ENCODE measurements around the gene MYOG. TPM values are rescaled to one million over a fixed set of nuclear protein-coding genes. Genes with fewer than 3 reads are reported as not detected.

MYOG gene
- total and polyA plus RNA-seq, 2 of the 4 experiments (the other 2 are of a cell fraction) = not detected

DNA sequence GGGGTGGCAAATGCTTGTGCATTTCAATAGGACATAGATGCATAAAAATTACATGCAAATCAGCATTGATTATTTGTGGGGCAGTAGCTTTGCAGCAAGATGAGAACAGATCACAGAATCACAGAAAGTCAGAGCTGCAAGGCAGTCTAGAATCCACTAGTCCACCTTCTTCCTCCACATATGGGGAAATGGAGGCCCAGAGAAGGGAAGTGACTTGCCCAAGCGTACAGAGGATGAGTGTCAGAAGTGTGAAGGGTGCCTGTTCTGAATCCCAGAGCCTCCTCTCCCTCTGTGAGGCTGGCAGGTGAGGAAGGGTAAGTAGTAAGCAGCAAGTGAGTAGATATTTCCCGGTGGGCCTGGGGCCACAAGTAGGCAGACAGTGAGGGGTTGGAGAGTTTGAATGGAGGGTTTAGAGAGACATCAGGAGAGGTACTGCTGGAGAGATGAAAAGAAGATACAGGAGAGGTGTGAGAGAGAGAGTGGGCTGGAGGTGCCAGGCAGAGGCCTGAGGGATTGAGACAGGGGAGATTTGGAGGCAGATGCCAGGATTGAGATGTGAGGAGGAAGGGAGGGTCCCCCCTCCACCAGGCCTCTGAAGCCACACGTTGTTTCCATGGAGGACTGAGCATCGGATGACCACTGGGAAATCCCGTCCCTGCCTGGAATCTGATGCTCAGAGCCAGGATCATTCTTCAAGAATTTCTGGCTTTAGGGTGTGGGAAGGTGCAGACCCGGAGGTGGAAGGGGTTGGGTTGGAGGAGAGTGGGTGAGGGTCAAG, 4.8 kb upstream of the MYOG start:
- Histone ChIP-seq H2AK5ac (ENCODE audit: low read depth, low read length) (no peak overlapping the region), H2BK20ac (ENCODE audit: low read depth, low read length) (no peak overlapping the region), H2AK9ac (replicated peaks; ENCODE audit: low read depth, low read length, poor library complexity) (no peak overlapping the region), H3K4me1 (ENCODE audit: control insufficient read depth, insufficient read depth, low read length) (no peaks in the 10 kb centered on the region), H3K4me3 (ENCODE audit: insufficient read depth, low read depth, low read length) (no peak overlapping the region), H3K9me1 (ENCODE audit: insufficient read depth, low read length) (no peaks in the 10 kb centered on the region), H4K20me1 (ENCODE audit: insufficient read depth, low read length) (no peaks in the 10 kb centered on the region), H3K27ac (ENCODE audit: insufficient read depth, low read length) (no peak overlapping the region), H3K36me3 (ENCODE audit: control insufficient read depth, insufficient read depth, low read length) (no peaks in the 10 kb centered on the region), H3K18ac (ENCODE audit: low read depth, low read length) (no peak overlapping the region), H3K27me3 (ENCODE audit: control insufficient read depth, insufficient read depth, low read length) (peaks cover 64% of the 10 kb centered on the region), H4K5ac (ENCODE audit: low read depth, low read length) (no peak overlapping the region), H2BK120ac (ENCODE audit: low read depth, low read length) (no peak overlapping the region), H2BK5ac (ENCODE audit: low read depth, low read length, poor library complexity, severe bottlenecking) (no peak overlapping the region), H3K4me2 (ENCODE audit: low read depth, low read length) (no peak overlapping the region), H4K8ac (ENCODE audit: low read depth in 2 of 2, low read length in 2 of 2) (no peak overlapping the region), H3K23ac (ENCODE audit: low read depth, low read length) (no peak overlapping the region), H3K14ac (replicated peaks; ENCODE audit: low read depth, low read length) (no peak overlapping the region), H3K9ac (ENCODE audit: low read depth, low read length) (no peak overlapping the region), H3K9me3 (ENCODE audit: control insufficient read depth, insufficient read depth, low read length) (peaks cover 7% of the 10 kb centered on the region), H3K4ac (ENCODE audit: low read depth, low read length) (no peak overlapping the region), H2BK15ac (ENCODE audit: low read depth, low read length) (no peak overlapping the region), H3K56ac (ENCODE audit: extremely low read depth, insufficient read depth, low read length) (no peak overlapping the region), H2AFZ (replicated peaks; ENCODE audit: low read length, poor library complexity) (no peak overlapping the region), H4K91ac (ENCODE audit: insufficient read depth, low read depth, low read length) (no peak overlapping the region), H3K79me1 (ENCODE audit: low read depth in 1 of 2, low read length in 2 of 2) (no peaks in the 10 kb centered on the region)
- in situ Hi-C loops (cut with MboI; ENCODE audit: low sequenced_read_pairs) (no loop called here), dilution Hi-C loops (cut with HindIII; ENCODE audit: low sequenced_read_pairs, unreplicated experiment) (no loop called here), intact Hi-C loops (cut with micrococcal nuclease) (no loop called here)
- POLR2A ChIA-PET (ENCODE audit: unreplicated experiment) = no interaction called here
- no TSS peak for BruUV-seq (replicated peaks)
- TF ChIP-seq CEBPB (IDR thresholded peaks at IDR 0.05; ENCODE audit: low read depth, low read length) (no peak), FOS (IDR thresholded peaks at IDR 0.05; ENCODE audit: low read depth, low read length) (no peak), POLR2A (IDR thresholded peaks at IDR 0.05; ENCODE audit: low read depth, low read length) (no peak), SMC3 (IDR thresholded peaks at IDR 0.05; ENCODE audit: low read depth, low read length) (no peak), RAD21 (IDR thresholded peaks at IDR 0.05; ENCODE audit: low read length) (no peak), MXI1 (IDR thresholded peaks at IDR 0.05; ENCODE audit: borderline replicate concordance, low read depth, low read length) (no peak), RCOR1 (IDR thresholded peaks at IDR 0.05; ENCODE audit: insufficient replicate concordance, low read length) (no peak), BHLHE40 (IDR thresholded peaks at IDR 0.05; ENCODE audit: low read depth, low read length) (no peak), MAFK (IDR thresholded peaks at IDR 0.05; ENCODE audit: low read depth, low read length) (no peak), MAZ (IDR thresholded peaks at IDR 0.05; ENCODE audit: borderline replicate concordance, low read depth, low read length) (no peak), NFE2L2 (IDR thresholded peaks at IDR 0.05; ENCODE audit: low read depth, low read length) (no peak)
- TF ChIP-seq, protein P1, sequence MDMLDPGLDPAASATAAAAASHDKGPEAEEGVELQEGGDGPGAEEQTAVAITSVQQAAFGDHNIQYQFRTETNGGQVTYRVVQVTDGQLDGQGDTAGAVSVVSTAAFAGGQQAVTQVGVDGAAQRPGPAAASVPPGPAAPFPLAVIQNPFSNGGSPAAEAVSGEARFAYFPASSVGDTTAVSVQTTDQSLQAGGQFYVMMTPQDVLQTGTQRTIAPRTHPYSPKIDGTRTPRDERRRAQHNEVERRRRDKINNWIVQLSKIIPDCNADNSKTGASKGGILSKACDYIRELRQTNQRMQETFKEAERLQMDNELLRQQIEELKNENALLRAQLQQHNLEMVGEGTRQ (IDR thresholded peaks at IDR 0.05; ENCODE audit: low read depth, low read length) = no peak
- TF ChIP-seq, protein P2, sequence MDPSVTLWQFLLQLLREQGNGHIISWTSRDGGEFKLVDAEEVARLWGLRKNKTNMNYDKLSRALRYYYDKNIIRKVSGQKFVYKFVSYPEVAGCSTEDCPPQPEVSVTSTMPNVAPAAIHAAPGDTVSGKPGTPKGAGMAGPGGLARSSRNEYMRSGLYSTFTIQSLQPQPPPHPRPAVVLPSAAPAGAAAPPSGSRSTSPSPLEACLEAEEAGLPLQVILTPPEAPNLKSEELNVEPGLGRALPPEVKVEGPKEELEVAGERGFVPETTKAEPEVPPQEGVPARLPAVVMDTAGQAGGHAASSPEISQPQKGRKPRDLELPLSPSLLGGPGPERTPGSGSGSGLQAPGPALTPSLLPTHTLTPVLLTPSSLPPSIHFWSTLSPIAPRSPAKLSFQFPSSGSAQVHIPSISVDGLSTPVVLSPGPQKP (IDR thresholded peaks at IDR 0.05; ENCODE audit: borderline replicate concordance, low read depth, low read length) = no peak
- WGBS, 2 experiments (ENCODE audit: extremely low coverage in 2 of 2, insufficient read length in 1 of 2) = 56% methylated on average over 2 of the region's 6 CpGs; no CpG with 5 or more reads in 1 of the 2 experiments
- no peak for ATAC-seq (ENCODE audit: low read depth)
- CTCF ChIA-PET = no interaction called here
- DNase-seq = peak; percentile 10

Measured in IMR-90 (cell line).